NCI-H526 treated with DMSO at 0.1 percent for 48 hours (cell line): ENCODE measurements around the gene GTF2H1.
A peak's percentile ranks its signal among the peaks of the same experiment; 100 is the strongest.
"Not testable (repeated sequence)": the region's sequence is repeated elsewhere in the genome, so short reads cannot be mapped to it uniquely, and the experiment has no call there.

Source experiments
- DNase-seq: peaks from one replicate; lab custom pipeline; 2025; lab: John Stamatoyannopoulos, UW

Gene GTF2H1

GRCh38 chr11:18375941-18376340 is 53.6 kb downstream of the GTF2H1 start:
- DNase-seq, result no peak

GRCh38 chr11:18379201-18379600 is 56.8 kb downstream of the GTF2H1 start:
- no peak for DNase-seq

- DNase-seq, result no peak
Measured at GRCh38 chr11:18383388-18384156, 61.2 kb downstream of the GTF2H1 start.

- DNase-seq, result no peak
Measured at GRCh38 chr11:18384157-18384641, 61.8 kb downstream of the GTF2H1 start.

GRCh38 chr11:18390088-18390487 is 67.7 kb downstream of the GTF2H1 start:
- no peak for DNase-seq

GRCh38 chr11:18392434-18393321 is 70.3 kb downstream of the GTF2H1 start:
- DNase-seq, result no peak

- DNase-seq, result no peak
Measured at GRCh38 chr11:18393581-18394274, 71.4 kb downstream of the GTF2H1 start.

- DNase-seq, result peak; percentile 90
Measured at GRCh38 chr11:18394275-18394927, 72.0 kb downstream of the GTF2H1 start, which contains the start of gene LDHA. Gene LDHA, plus strand, starts transcription at chr11:18394563. Its CDS starts 2,280 bp downstream, at chr11:18396843.

- DNase-seq, result peak; percentile 45
Measured at GRCh38 chr11:18394928-18395734, 72.8 kb downstream of the GTF2H1 start.

GRCh38 chr11:18395735-18396504 is 73.6 kb downstream of the GTF2H1 start:
- peak; percentile 99 for DNase-seq

- DNase-seq, result no peak
Measured at GRCh38 chr11:18397921-18398320, 75.6 kb downstream of the GTF2H1 start.

- not testable (repeated sequence) for DNase-seq
Measured at GRCh38 chr11:18401077-18401476, 78.7 kb downstream of the GTF2H1 start.

GRCh38 chr11:18404062-18404461 is 81.7 kb downstream of the GTF2H1 start:
- no peak for DNase-seq

- not testable (repeated sequence) for DNase-seq
Measured at GRCh38 chr11:18407400-18407799, 85.0 kb downstream of the GTF2H1 start.

GRCh38 chr11:18408558-18409291 is 86.4 kb downstream of the GTF2H1 start:
- no peak for DNase-seq

- DNase-seq, result no peak
Measured at GRCh38 chr11:18416459-18416858, 94.1 kb downstream of the GTF2H1 start.
